NOMO-1 treated with DMSO at 0.1 percent for 48 hours (cell line): ENCODE data around the gene NDUFAF7.
A peak's percentile ranks its signal among the peaks of the same experiment; 100 is the strongest.
"Not testable (repeated sequence)": the region's sequence is repeated elsewhere in the genome, so short reads cannot be mapped to it uniquely, and the experiment has no call there.

Experiments
- DNase-seq: peaks from one replicate; lab custom pipeline; 2025; ENCODE audit not compliant: unreplicated experiment; lab: John Stamatoyannopoulos, UW

Gene NDUFAF7, protein sequence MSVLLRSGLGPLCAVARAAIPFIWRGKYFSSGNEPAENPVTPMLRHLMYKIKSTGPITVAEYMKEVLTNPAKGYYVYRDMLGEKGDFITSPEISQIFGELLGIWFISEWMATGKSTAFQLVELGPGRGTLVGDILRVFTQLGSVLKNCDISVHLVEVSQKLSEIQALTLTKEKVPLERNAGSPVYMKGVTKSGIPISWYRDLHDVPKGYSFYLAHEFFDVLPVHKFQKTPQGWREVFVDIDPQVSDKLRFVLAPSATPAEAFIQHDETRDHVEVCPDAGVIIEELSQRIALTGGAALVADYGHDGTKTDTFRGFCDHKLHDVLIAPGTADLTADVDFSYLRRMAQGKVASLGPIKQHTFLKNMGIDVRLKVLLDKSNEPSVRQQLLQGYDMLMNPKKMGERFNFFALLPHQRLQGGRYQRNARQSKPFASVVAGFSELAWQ

DNA sequence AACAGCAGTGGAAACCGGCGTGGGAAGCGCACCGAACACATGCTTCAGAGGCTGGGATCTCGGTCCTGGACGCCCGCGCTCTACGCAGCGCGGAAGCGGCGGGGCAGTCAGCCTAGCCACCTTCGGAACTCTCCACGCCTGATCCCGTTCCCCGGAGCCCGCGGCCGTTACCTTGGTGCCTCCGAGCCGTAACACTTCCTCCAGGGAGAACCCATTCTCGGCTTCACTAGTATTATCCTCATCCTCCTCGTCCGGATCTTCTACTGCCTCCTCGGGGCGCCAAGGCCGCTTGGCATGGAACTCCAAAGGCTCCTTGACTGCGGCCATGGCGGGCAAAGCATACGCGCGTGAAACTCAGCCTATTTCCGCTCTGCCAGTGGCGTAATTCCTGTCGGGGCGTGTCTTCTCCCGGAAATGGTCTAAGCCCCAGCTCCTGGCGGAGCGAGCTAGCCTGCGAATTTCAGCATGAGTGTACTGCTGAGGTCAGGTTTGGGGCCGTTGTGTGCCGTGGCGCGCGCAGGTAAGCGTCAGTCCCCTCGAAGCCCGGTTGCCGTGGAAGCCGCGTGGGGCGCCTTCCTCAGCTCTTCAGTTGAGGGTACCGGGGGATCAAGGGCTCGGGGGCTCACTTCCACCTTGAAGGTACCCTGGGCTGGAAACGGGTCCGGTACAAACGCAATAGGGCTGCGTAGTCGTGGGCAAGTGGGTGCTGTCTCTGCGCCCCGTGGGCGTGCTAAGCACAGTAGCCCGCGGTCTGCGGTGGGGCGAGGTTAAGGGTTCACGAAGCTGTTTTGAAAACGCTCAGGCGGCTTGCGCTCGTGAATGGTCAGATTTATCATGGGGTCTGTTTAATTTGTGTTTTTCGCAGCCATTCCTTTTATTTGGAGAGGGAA is at the start of gene NDUFAF7, which contains the start of gene CEBPZ:
Gene NDUFAF7 (plus strand): TSS at position 418 of the 890 bp plus-strand sequence. CDS start 48 bp downstream, at position 466.
Gene CEBPZ (minus strand): TSS at position 356 of the 890 bp plus-strand sequence. CDS start 29 bp downstream, at position 327.
- peak; percentile 87 for DNase-seq

GRCh38 chr2:37181726-37182684 is 49.5 kb upstream of the NDUFAF7 start:
- no peak for DNase-seq

DNA sequence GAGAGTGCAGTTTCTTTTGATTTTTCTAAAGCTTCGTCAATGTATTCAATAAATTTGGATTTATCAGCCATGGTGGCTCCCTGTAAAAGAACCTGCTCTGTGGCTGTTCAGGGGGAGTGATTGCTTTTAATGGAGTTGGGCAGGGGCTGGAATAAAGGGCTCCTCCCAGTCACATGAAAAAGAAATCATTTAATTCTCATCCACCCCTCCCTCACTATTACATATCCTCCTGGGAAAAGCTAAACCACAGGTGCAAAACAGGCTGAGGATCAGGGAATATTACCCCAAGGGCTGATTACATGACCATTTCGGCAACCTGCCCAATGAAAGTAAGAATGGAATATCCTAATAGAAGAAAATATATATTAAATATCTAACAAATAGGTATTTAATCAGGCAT is 42.9 kb upstream of the NDUFAF7 start, which contains the start of gene SULT6B1:
Gene SULT6B1 (minus strand): TSS at position 101 of the 400 bp plus-strand sequence. CDS start 30 bp downstream, at position 71.
- DNase-seq = no peak

DNA sequence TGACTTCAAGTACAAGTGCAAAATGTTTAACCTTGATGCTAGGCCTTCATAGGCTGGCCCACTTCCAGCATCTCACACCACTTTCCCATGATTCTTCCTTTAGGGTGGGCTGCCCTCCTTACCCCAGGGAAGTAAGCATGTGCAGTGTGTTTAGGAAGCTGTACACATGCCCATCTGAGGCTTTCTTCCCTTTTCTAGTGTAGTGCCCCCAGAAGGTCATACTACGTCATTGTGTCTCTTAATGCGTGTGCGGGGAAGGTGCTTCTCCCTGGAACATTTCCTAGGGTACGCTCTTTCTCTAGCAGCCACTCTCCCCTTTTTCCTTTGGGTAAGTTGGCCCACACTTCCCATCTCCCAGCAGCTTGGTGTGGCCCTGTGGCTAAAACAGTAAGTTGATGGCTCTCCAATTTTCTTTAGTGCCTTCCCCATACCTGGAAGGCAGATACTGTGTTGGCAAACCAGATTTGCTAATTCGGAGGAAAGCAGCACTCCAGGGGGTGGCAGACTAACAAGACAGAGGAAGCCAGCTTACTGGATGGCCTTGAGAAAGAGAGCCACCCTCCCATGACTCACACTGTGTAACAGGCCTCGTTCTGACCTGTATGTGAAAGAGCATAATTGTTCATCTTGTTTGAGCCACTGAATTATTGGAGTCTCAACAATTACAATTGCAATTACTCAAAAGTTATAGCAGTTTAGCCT is 41.9 kb upstream of the NDUFAF7 start:
- peak; percentile 84 for DNase-seq

DNA sequence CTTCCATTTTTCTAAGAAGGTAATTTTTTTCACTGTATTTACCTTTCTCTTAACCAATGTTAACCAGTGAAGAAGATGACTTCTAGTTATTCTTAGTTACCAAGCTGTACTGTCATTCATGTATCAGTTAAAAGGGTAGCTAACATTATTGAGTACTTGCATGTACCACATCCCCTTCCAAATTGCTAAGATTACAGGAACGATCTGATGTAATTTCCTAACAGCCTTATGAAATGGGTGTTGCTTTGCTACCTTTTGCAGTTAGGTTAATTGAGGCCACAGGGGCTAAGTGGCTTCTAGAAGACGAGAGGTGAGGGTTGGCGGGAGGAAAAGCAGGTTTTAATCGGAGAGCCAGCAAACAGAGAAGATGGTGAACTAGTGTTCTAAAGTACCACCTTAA is 41.2 kb upstream of the NDUFAF7 start:
- peak; percentile 74 for DNase-seq

DNA sequence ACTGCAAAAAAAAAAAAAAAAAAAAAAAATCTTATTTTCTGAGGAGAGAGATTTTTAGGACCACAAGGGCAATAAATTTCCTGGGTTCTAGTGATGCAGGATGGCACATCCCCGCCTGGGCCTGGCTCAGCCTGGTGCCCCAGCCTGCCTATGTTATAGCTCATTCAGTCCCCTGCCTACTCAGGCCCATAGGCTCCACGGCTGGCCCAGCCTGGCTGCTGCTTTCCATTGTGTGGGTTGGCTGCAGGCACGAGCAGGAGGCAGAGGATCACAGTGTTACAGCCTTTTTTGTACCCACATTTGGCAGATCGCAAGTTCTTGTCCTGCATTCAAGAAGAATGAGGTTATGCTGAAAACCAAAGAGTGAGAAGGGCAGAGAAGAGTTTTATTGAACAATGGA is 40.2 kb upstream of the NDUFAF7 start:
- DNase-seq = no peak

- no peak for DNase-seq
Observed at GRCh38 chr2:37191747-37192146, 39.7 kb upstream of the NDUFAF7 start.

- no peak for DNase-seq
Observed at GRCh38 chr2:37192551-37192950, 38.9 kb upstream of the NDUFAF7 start.

DNA sequence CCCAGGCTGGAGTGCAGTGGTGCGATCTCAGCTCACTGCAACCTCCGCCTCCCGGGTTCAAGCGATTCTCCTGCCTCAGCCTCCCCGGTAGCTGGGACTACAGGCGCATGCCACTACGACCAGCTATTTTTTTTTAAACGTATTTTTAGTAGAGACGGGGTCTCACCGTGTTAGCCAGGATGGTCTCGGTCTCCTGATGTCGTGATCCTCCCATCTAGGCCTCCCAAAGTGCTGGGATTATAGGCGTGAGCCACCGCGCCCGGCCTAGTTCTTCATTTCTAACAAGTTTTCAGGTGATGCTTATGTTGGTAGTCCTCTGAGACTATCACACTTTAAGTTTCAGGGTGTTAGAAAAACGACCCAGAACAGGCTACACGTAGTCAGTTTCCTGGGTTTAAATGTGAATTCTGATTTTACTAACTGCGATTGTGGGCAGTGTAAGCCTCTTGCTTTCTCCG is 35.6 kb upstream of the NDUFAF7 start:
- DNase-seq = not testable (repeated sequence)

DNA sequence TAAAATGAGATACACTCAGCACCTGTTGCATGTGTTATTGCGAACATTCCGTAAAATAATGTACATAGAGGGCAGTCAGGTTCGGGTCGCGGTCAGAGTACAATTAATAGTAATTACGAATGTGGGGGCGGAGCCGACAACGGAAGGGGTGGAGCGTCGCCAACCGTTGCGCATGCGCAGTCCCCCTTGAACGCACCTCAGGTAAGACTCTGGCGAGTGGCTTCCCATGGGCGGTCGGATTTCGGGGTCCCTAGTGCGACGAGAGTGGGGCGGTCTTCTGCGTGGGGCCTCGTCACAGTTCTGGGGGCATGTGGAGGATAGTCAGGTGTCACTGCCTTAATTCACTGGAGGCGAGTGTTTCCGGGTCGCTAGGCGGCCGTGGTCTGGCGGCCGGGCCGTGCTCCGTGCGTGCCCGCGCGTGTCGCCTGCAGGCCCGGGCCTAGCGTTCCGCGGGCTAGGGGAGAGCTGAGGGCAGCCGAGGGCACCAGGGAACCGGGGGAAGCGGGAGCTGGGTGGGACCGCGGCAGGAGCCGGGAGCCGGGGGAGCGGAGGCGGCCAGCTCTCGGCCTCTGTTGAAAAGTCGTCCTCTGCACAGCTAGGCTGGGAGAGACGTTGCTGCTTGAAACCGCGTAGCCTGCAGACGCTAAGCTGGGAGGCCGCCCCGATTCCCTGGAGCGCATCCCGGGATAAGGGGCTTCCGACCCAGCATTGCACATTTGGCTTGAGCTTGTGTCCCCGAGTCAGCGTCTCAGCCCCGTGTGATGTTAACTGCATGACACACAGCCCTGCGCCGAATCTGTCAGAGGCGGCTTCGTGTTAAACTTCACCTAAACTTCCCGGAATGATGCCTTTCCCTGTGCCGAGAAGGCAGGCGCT is 34.9 kb upstream of the NDUFAF7 start, which contains the start of gene CEBPZOS:
Gene CEBPZOS (plus strand): TSS at position 177 of the 876 bp plus-strand sequence. CDS start 3,209 bp downstream, outside the sequence.
- peak; percentile 17 for DNase-seq

DNA sequence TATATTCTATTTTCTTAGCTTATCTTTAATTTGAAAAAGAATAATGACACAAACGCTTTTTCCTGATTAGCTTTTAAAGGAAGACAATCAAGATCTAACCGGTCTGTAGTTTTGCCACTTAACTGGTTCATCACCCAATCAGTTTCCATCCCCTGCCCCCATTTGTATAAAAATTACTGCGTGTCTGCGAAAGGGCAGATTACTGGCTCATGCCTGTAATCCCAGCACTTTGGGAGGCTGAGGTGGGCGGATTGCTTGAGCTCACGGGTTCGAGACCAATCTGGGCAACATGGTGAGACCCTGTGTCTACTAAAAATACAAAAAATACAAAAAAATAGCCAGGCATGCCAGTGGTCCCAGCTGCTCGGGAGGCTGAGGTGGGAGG is 32.8 kb upstream of the NDUFAF7 start:
- DNase-seq = no peak

DNA sequence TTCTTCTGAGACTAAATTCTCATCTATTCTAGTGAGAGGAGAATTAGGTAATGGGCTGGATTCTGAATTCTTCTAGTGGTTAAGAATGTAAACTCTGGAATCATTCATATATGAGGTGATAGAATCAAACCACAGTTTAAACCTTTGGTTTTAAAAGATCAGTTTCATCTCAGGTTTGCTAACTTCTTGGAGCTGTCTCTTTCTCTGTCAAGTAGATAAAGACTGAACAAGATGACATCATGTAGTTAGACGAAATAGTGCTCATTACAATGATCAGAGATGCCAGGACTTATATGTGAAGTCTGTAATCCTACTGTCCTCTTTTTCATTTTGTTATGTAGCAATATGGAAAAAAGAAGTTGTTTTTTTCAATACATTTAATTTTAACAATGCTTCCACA is 30.2 kb upstream of the NDUFAF7 start:
- DNase-seq = no peak

GRCh38 chr2:37201766-37202165 is 29.7 kb upstream of the NDUFAF7 start:
- no peak for DNase-seq

DNA sequence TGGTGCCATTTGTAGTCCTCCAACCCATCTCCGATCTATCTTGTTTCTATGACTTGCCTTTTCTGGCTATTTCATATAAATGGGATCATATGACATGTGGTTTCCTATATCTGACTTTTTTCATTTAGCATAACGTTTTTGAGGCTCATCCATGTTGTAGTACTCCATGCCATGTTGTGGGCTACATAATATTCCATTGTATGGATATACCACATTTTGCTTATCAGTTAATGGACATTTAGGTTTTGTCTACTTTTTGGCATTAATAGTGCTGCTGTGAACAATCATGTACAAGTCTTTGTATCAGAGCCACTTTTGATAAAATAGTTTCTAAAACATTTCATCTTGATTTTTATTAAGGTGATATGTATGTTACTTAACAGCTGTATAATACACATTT is 27.8 kb upstream of the NDUFAF7 start:
- DNase-seq = no peak

GRCh38 chr2:37205071-37205661 is 26.3 kb upstream of the NDUFAF7 start:
- DNase-seq = not testable (repeated sequence)

DNA sequence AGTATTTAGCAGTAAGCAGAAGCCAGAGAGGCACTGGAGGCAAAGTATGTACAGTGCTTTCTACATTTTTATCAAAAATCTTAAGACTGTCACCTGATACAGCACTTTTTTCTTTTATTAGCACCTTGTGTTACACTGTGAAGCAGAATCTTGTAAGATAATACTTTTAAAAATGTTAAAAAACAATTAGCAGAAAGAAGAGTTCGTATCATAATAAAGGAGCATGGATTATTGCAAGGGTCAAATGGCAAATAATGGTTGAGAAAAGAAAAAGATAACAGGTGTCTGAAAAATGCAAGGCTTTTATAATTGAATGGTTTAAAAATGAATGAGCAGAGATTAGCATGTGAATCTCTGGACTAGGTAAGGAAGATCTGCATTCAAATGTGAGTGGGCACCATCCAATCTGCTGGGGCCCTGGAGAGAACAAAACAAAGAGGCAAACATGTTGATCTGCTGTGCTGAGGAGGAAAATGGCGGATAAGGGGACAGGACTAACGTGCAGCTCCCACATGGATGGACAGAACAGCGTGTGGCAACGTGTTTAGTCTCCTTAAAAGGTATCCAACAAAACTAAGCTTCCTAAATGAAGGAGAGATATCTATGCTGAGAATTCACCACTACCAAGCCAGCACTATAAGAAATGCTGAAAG is 25.6 kb upstream of the NDUFAF7 start:
- no peak for DNase-seq

GRCh38 chr2:37206760-37207159 is 24.7 kb upstream of the NDUFAF7 start:
- not testable (repeated sequence) for DNase-seq

- no peak for DNase-seq
Observed at GRCh38 chr2:37211212-37211611, 20.2 kb upstream of the NDUFAF7 start.
